GM12864 (cell line): ENCODE measurements around the gene MTNR1B.

ENCODE experiments used
- DNase-seq: peaks from one replicate; pipeline ENCODE4 v3.0.0-alpha.2; 2011; ENCODE audit warnings: low read depth
- H3K4me3 ChIP-seq: 2 replicates; pipeline ENCODE4 v1.5.1; 2011; ENCODE audit warnings: mild to moderate bottlenecking, low read depth, low read length, control low read depth
- CTCF ChIP-seq: IDR thresholded peaks from 2 replicates; pipeline ENCODE4 v1.5.1; 2011; ENCODE audit warnings: low read depth, mild to moderate bottlenecking, moderate library complexity, low read length, control low read depth, inconsistent platforms; ENCODE audit errors: missing control alignments

Gene MTNR1B

GRCh38 chr11:92975285-92975684 is 5.8 kb downstream of the MTNR1B start:
- TF ChIP-seq CTCF: no peak
- no peak for DNase-seq
- H3K4me3 ChIP-seq: no peak overlapping the region

- no peak for TF ChIP-seq CTCF
- no peak overlapping the region for H3K4me3 ChIP-seq
- no peak for DNase-seq
Observed at GRCh38 chr11:92976681-92977080, 7.2 kb downstream of the MTNR1B start.

- H3K4me3 ChIP-seq: no peak overlapping the region
- TF ChIP-seq CTCF: no peak
Observed at GRCh38 chr11:92977401-92977800, 8.0 kb downstream of the MTNR1B start.

DNA sequence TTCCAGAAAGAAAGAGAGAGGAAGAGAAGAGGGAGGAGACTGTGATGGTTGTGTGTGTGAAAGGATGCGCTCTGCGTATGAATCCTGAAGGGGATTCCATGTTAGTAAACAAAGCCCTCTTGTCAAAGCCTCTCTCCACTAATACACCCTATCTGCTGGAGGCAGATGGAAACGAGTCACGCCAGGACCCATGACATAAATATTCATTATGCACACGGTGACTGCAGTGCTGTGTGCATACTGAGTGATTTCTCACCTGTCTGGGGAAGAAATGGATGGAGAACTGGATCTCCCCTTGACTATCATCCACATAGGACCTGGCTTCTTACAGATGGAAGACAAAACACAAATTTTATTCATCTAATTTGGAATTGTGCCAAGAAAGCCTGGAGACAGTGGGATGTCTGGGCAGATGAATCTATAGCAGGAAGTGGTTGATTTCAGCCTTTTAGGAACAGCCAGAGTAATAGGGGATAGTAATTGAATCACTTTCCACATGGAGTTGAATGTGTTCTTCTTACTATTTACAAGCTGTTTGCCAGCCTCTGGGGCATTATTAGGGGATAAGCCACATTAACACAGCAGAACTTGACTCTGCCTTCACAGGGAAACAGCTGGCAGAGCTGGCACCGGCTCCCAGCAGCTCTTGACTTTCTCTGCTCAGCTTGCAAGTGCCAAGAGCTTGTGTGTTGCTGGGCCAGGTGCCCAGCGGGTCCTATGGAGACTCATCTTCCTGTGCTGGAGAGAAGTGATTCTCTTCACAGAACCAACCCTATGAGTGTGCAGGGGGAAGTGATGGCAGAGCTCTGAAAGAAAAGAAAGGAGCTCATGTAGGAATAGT is 9.0 kb downstream of the MTNR1B start:
- TF ChIP-seq CTCF: no peak
- DNase-seq: no peak

More at GRCh38 chr11:92977401-92977800, 8.0 kb downstream of the MTNR1B start:
- no peak for DNase-seq

GRCh38 chr11:92979176-92979575 is 9.7 kb downstream of the MTNR1B start:
- DNase-seq: no peak
- TF ChIP-seq CTCF: no peak
- no peak overlapping the region for H3K4me3 ChIP-seq

More for the DNA sequence above, 9.0 kb downstream of the MTNR1B start:
- H3K4me3 ChIP-seq: no peak overlapping the region

DNA sequence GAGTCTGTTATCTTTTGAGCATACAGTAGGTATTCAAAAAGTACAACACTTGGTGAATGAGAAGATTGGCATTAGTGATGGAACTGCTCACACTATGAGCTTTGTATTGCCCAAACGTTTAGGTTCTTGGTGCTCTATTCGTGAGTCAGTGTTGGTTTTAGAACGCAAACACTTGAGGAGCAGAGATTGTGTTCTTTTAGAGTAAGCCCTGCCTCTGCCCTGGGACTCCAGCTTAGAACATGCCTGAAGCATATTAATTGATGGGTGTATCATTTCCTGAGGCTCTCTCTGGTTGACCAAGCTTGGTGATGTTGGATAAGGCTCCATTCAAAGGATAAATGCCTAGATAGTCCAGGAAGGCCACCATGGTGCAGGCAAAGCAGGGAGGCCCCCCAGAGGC is 10.9 kb downstream of the MTNR1B start:
- H3K4me3 ChIP-seq: no peak overlapping the region
- no peak for TF ChIP-seq CTCF
- DNase-seq: no peak
